ENCODE results near the gene MEGF9.

DNA sequence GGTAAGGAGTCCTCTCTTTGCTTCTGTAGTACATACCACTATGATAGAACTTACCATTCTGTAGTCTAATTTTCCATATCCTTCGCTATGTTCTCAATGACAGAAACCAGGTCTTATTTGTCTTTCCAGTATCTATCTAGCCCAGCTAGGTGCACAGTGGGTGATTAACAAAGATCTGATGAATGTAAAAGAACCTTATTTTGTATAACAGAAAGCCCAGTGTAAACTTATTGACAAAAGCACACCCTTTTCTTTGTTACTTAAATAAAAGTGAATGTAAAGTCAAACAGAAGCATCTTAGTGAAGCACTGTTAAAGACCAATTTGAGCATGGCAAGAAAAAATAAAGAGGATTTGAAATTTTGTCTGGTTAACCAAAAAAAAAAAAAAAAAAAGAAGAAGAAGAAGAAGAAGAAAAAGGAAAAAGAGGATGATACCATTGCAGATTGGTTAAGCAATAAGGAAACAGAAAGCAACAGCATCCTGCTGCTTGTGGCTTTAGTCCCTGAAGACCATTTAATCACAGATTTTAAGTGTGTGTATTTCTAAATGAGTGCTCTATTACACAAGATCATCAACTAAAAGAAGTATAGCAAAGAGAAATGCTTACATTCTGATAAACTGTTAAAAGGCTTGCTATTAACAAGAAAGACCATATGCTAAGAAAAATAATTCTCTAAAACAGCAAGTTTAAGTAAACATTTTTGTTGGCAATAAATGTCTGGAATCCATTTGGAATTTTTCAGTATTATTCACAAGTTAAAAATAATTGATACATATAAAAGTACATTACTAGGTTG lies 21.2 kb downstream of the MEGF9 start:
- TF ChIP-seq, protein P1, sequence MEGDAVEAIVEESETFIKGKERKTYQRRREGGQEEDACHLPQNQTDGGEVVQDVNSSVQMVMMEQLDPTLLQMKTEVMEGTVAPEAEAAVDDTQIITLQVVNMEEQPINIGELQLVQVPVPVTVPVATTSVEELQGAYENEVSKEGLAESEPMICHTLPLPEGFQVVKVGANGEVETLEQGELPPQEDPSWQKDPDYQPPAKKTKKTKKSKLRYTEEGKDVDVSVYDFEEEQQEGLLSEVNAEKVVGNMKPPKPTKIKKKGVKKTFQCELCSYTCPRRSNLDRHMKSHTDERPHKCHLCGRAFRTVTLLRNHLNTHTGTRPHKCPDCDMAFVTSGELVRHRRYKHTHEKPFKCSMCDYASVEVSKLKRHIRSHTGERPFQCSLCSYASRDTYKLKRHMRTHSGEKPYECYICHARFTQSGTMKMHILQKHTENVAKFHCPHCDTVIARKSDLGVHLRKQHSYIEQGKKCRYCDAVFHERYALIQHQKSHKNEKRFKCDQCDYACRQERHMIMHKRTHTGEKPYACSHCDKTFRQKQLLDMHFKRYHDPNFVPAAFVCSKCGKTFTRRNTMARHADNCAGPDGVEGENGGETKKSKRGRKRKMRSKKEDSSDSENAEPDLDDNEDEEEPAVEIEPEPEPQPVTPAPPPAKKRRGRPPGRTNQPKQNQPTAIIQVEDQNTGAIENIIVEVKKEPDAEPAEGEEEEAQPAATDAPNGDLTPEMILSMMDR (IDR thresholded peaks at IDR 0.05): no peak
- TF ChIP-seq ZFX (IDR thresholded peaks at IDR 0.05; ENCODE audit: borderline replicate concordance): no peak

Data from 22Rv1 (cell line).